CD4-positive, alpha-beta T cell treated with Interleukin-4 for 1 hour (primary cell): ENCODE measurements around the gene C10orf90.

Experiments used
- DNase-seq, 2 donors: peaks; one replicate each; pipeline ENCODE4 v3.0.0-alpha.2; 2020 to 2022

C10orf90 gene

DNA sequence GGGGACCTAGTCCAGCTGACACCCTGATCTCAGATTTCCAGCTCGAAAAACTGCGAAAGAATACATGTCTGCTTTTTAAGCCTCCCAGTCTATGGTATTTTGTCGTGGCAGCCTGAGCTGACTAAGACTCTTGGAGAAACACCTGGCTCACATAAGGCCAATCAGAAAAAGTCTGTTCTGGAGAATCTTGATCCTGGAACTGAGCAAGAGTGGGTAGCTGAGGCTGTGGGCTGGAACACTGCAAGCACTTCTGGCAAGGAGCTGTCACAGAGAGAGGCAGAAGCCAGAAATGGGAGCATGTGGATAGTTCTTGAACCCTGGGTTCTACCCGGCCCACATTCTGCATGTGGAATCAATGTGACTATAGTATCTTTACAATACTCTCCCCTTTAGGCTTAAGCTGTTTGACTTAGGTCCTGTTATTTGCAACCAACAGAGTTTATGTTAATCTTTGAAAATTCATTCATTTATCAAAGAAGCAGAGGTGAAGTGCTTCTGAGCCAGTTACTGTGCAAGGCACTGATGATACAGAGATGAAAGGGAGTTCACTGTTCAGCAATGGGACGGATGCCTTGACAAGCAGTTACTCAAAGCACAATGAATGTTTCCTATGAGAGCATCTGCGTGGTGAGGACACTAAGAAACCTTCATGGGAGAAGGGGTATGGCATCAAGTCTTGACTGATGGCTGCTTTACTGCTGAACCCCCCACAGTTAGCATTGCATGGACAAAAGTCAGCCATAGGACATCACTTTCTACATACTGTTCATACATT is 4.4 kb upstream of the C10orf90 start:
- DNase-seq, result no peak

DNA sequence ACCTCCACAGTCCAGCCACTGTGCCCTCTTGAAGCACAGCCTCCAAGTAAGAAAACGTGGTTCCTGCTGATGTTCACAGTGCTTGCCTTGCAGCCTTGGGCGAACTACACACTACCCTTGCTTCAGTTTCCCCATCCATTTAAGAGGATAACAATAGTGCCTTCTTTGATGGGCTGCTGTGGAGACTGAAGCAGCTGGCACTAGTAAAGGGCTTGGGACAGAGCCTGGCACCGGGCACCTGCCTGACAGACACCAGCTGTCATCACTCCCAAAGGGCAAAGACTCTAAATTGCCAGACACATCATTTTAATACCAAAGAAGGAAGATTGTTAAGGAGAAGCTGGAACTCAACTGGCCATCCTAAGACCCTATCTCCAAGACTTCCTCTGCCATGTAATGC is 3.1 kb upstream of the C10orf90 start:
- no peak for DNase-seq

DNA sequence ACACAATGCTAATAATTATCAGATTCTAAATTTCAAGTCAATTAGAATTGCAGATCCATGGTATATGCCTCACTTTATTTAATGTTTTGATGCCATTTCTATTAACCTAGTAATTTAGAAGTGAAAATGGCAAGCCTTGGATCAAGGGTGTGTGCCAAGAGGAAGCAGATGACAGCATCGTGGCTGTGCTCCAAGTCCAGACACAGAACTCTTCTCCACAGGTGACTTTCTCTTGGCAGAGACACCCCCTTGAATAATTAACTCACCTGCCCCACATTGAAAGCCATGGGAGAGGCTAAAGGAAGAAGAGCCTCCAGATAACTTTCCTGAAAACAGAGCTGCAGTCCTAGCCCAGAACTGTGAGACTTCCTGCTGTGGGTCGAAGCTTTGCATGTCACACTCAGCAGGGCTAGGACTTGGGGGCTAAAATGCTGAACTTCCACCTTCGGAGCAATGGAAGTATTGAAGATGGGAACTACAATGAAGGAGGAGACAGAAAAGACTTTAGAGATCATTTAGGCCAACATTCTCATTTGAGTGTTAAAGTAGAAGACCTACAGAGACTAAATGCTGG is 996 bp upstream of the C10orf90 start:
- no peak for DNase-seq

DNA sequence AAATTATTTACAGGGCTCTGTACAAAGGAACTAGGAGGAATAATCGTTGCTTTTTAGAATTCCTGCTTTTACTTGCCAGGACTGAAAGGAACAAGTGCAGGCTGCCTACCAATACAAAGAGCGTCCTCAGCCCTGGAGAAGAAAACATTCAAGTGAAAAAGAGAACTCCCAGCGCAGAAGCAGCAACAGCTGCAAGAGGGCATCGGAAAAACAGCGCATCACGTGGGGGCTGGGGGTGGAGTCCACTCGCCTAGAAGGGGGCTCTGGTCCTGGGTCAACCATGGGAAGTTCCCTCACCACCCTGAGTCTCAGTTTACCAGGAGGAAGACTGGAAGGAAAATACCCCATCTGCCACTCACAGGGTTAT is 385 bp upstream of the C10orf90 start:
- no peak for DNase-seq

DNA sequence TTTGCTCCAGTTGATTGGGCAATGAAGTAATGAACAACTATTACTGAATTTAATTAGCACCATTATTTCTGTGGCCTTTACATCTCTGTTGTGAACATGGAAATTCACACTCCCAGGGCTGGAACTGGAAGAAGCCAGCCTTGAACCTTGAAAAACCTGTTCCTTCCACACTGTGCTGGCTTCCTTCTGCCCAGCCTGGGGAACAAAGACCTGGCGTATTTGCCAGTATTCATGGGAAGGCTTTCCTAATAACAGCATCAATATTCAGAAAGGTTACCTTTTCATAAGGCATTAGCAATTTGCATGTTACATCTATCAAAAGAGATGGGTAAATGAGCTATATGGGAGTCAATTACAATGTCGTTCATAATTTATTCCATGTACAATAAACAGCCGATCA is 1.3 kb downstream of the C10orf90 start:
- no peak for DNase-seq

DNA sequence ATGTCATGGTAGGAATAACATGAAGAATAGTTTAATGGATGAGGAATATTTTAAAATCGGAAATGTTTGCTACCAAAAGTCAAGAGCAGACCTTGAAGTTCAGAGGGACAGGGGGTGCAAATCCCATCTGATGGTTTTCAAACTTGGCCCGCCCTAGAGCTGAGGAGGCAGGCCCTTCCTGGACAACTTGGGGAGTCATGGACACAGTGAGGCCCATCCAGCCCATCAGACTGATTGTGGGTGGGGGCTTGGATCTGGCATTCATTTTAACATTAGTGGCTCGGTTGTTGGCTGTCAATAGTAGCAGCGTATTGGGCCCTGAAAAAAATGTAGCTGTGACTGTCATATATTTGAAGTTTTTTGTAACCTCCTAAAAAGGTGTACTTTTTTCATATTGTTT is 2.0 kb downstream of the C10orf90 start:
- no peak for DNase-seq

DNA sequence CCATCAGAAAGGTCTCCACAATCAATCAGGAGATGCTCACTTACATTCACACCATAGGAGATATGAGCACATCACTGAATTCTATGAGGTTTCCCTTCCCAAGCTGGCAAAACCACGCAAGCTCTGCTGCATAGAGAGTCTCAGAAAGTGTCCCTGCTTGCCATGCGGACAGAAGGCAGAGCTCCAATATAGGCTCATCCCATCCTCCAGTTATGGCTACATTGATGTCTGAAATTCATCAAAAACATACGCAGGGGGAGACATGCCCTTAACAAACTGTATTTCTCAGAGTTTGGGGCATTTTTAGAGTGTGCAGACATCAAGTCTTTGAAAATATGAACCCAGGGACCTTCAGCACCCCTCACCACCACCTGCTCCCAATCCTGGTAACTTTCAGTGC is 2.9 kb downstream of the C10orf90 start:
- no peak for DNase-seq

DNA sequence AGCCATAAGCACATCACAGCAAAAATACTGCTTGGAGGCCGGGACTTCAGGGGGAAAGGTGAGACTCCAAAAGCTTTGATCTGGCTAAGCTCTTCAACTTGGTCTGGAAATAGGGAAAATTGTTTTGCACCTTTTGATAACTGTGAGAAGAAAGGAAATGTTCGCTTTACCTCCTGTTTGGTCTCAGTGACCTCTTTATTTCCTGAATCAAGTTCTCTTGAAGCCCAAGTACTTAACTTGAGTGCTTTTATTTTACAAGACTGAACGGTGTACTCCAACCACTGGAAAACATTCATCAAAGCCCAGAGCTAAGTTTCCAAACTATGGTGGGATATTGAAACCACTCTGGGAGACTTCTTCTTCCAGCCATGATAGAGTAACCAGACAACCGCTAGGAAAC is 5.3 kb downstream of the C10orf90 start:
- DNase-seq, result no peak

DNA sequence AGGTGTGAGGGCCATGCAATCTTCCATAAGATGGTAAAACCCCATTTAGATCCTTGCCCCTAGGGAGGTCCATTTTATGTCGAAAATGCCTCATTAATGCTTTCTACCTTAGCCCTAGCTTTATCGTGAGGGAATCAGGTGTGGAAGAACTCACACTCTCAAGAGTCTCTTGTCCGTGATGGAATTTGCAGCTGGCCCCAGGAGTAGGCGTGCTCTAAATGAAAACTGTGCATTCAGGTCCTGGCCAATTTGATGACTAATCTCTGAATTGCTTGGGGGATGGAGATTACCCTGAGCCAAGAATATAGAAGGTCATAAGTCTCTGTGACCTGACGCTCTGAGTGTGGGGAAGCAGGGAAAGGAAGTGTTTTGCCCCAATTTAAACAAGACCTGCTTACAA is 6.6 kb downstream of the C10orf90 start:
- DNase-seq, result no peak

DNA sequence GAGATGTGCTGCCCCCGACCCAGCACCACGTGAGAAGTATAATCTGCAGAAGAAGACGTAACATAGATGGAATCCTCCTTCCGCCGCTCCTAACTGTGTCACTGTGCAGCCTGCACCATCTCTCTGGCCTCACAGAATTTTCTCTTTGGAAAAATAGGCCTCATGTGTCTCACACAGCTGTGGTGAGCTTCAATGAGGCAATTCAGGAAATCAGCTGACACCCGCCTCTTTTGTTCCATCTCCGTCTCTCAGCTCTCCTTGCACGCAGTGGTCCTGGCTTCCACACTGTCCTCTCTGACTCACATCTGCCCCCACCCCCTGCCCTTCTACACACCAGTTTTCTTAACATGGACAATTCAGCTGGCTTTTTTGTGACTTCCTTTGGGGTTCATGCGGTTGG is 7.2 kb downstream of the C10orf90 start:
- no peak for DNase-seq

DNA sequence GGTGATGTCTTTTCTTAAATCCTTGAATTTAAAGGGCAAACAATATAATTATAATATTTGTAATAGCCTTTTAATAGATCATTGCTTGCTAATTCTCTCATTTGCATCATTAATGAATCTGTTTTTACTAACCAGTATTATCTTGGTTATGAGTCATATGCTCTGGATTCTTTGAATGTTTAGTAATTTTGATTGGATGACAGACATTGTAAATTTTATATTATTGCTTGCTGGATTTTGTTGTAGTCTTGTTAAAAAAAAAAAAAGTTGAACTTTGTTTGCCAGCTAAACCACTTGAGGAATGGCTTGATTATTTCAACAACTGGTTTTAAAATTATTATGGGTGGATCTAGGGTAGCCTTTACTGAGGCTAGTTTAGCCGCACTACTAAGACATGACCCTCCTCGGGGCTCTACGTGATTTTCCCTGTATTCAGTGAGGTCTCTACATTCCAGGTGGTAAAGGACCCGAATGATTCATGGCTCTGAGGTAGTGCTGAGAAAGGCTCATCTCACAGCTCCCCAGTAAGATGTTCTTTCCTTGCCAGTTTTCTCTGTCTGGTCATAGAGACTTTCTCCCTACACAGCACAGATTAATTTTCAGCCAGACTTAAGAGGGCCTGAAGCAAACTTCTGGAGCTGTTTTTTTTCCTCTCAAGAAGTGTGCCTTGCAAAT is 8.5 kb downstream of the C10orf90 start:
- no peak for DNase-seq

DNA sequence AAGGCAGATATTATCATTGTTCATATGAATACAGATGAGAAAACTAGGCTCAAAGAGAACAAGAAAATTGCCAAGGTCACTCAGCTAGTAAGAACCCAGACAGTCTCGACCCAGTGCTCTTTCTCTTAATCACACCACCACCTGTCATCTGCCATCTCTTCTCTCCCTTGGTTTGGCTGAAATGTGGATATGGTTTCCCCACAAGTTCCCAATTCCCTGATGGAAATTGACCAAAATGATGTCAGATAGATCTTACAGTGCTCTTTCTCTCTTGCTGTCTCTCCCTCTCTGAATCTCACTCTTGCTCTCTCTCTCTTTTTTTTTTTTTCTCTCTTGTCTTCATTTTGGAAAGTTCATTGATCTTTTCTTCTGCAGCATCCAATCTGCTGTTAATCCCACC is 9.1 kb downstream of the C10orf90 start:
- no peak for DNase-seq

DNA sequence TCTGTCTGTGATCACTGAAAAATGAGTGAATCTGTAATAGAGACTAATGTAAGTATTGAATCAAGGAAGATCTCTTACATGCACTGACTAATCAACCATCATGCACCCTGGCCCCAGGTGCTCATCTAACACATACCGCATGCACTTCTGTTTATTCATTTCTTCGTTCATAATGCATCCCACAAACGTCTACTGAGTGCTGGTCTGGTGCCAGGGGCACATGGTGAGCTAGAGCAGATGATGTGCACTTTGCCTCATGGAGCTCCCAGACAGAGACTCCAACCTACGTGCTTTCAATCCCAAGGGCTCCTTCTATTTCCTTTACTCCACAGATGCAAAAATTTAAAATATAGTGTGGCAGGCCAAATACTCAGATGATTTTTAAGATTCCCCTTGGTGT is 10.7 kb downstream of the C10orf90 start:
- no peak for DNase-seq

DNA sequence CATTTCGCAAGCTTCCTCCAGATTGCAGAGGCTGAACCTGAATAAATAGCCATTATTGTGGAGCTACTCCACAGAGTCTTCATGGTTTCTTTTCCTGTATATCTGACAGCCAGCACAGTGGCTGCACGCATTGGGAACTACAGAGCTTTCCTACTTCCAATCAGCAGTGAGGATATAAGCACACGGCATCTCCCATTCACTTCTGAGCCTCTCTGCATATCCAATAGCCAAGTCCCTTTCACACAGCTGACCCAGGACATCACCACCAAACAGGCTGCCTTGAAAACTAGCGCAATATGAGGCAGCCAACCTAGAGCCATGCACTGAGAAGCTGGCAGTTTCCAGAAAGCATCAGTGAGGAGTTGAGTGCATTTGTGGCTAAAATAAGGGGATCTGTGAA is 11.6 kb downstream of the C10orf90 start:
- DNase-seq, result no peak

DNA sequence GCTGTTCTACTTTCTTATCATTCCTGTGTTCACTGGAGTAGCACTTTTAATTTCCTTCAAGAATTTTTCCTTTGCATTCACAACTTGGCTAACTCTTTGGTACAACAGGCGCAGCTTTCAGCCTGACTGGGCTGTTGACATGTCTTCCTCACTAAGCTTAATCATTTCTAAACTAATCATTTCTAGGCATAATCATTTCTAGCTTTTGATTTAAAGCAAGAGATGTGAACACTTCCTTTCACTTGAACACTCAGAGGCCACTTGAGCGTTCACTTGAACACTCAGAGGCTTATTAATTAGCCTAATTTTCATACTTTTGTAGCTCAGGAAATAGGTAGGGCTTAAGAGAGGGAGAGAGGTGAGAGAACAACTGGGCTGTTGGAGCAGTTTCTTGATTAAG is 15.9 kb downstream of the C10orf90 start:
- DNase-seq, result no peak

DNA sequence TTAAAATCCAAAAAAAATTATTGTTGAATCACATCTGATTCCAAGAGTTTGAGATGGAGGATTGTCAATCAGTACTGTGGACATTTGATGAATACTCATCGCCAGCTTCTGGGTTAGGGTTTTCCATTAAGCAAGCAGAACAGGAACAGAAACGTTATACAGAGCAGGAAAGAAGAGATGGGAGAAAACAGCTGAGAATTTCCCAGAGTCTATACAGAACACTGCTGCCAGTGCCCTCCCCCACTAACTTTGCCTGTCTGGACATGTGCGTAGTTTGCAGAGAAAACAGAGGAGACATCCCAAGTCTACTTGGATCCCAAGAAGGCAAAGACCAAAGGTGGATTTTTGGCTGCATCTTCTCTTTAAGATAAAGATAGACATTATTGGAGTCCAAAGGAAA is 19.0 kb downstream of the C10orf90 start:
- no peak for DNase-seq

DNA sequence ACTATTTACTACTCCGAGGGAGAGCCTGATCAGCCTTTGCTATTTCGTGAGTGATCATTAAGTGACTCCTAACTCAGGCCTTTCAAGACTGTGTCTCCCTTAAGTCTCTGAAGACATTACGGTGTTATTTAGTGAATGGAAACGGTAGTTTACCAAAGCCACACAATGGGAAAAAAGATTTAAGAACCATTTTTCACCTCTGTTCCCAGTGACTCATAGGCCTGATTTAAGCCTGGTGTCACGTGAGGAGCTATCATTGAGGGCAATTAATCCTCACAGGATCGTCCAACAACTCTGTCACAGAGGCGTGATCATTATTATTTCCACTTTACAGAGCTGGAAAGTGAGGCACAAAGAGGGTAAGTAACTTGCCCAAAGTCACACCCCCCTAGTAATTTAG is 20.3 kb downstream of the C10orf90 start:
- DNase-seq, result no peak

DNA sequence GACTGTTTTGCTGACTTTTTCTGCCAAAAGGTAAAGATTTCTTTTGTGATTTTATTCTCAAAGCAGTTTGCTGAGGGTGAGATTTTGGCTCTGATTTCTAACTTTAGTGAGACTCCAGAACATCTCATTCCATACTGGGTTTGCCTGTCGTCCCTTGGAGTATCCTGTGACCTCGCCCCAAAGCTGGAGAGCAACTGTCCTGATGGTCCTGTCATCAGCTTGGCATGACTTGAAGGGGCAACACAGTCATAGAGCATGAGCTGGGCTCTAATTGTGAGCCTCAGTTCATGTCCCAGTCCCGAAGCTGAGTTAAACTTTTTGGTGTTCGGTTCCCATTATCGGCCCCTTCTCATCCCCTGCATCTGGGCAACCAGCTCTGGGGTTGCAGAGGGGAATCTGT is 23.4 kb downstream of the C10orf90 start:
- no peak for DNase-seq

DNA sequence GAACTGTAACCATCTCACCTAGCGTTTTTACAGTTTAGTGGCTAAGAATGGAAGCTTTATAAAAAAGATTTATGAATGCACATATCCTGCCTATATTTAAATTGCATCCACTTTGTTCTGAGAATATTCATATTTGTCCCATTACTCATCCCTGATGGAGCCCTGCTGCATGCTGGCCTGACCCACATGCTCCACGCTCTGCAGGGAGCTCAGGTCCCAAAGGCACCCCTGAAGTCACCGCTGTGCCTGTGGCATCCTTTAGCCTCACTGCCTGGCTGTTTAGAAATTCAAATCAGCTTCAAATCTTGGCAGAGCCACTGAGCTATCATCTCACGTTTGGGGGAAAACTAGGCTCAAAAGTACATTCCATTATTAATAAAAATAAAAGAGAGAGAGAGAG is 24.4 kb downstream of the C10orf90 start:
- DNase-seq, result no peak

DNA sequence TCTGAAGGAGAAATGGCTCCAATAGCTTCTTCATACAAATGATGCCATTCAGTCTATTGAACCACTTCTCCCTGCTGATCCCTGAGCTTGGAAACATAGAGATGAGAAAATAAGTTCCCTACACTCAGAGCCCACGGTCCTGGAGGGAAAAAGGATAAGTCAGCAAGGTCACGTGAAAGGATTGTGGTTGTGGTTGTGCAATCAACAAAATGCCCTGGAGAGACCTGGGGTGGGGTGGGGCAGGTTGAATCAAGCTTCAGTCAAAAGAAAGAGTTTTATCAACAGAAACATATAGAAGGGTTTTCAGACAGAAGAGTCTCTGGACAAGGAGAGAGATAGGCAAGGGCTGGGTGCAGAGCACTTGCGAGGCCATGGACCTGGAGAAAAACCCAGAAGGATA is 30.1 kb downstream of the C10orf90 start:
- DNase-seq, result no peak

DNA sequence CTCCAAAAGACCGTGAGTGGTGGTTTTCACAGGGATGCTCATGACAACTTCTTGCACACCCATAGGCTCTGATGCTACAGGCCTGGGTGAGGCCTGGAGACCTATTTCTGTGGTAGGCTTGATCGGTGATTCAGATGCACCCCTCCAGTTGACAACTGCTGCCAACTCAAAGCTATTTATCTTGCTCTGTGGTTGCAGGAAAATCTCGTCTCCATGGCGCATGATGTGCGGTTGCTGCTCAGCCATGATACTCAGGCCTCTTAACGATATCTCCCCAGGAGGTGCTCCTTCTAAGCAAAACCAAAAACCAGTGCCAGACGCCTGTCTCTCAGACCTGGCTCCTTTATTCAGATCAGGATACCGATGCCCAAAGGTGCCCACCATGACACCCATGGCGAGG is 31.4 kb downstream of the C10orf90 start:
- no peak for DNase-seq

DNA sequence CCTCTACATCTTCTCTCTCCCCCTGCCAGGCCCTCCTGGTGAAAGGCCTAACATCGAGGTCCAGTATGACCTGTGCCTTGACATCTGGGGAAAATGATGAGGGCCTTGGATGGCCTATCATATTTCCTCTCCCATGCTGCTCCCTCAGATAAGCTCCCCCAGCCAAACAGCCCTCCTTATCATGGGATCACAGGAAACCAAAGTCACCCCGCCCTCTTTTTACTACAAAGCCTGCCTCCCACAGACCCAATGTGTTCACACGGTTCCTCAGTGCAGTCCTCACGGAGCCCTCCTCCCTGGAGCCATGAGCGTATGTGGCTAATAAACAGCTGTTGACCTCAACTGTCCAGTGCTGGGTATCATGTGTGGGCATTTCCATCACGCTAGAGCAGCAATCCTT is 32.0 kb downstream of the C10orf90 start:
- DNase-seq, result no peak

DNA sequence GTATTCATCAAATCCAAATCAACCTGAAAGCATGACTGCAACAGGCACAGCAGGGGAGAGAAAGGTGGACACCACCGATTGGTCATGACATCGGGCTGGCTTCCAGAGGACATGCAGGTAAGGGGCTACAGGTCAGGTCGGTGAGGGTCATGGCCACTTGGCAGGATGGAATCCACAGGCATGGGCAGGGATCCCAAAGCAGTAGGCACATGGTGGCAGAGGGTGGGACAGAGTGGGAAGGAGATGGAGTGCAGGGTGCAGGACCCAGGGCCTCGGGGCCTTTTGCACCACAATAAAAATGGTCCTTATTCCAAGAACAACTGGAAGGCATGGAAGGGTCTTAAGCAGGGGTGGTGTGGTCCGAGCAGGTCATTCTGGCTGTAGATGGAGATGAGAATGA is 33.0 kb downstream of the C10orf90 start:
- DNase-seq, result no peak

DNA sequence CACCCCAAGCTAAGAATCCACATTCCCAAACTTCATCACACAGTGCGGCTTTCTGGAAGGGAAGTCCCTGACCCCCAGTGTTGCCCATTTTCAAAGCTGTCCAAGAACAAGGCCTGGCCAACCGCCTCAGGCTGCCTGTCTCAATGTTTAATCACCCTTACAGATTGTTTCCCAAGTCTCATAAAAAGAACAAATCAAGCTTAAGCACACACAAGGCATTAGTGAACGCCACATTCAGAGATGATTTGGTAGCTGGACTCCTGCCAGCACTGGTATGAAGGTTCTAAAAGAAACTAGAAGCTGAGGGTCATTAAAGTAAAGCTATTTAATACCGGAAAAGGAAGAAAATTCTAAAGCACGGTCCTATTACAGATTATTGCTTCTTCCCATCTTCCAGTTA is 35.6 kb downstream of the C10orf90 start:
- DNase-seq, result no peak

DNA sequence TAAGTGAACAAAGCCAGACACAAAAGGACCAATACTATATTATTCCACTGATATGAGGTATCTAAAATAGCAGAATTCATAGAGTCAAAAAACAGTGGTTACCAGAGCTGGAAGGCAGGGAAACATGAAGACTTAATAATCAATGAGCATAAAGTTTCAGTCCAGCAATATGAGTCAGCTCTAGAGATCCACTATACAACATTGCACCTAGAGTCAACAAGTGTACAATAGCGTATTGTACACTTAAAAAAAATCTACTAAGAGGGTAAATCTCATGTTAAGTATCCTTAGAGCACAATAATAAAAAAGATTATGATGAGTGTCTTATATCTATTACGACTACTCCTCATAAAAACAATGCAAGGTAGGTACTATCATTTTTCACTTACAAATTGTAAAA is 36.1 kb downstream of the C10orf90 start:
- no peak for DNase-seq
